CD1c-positive myeloid dendritic cell (primary cell): ENCODE results near the gene ZNF609.
A peak's percentile ranks its signal among the peaks of the same experiment; 100 is the strongest.

ENCODE experiments used
- DNase-seq: peaks from one replicate; pipeline ENCODE4 v3.0.0-alpha.2; 2016; ENCODE audit errors: extremely low spot score

The ZNF609 gene

DNA sequence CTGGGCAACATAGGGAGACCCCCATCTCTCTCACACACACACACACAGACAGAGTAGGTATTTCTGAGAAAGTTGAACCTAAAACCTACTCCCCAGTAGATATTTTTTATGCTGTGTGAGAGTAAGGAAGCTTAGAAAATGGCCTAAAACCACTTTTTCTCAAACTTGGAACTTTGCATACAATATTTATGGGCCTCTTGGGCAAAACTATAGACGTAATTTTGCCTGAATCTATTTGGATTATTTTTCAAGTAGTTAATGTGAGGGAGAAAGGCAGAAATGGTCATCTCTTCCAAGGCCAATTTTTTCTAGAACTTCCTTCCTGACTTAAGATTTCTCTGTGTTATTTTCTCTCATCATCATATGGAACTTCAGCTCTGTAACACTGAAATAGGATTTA is 81.7 kb downstream of the ZNF609 start:
- no peak for DNase-seq

GRCh38 chr15:64544450-64544849 is 84.1 kb downstream of the ZNF609 start:
- DNase-seq = no peak

- no peak for DNase-seq
Observed at GRCh38 chr15:64547275-64547674, 86.9 kb downstream of the ZNF609 start.

DNA sequence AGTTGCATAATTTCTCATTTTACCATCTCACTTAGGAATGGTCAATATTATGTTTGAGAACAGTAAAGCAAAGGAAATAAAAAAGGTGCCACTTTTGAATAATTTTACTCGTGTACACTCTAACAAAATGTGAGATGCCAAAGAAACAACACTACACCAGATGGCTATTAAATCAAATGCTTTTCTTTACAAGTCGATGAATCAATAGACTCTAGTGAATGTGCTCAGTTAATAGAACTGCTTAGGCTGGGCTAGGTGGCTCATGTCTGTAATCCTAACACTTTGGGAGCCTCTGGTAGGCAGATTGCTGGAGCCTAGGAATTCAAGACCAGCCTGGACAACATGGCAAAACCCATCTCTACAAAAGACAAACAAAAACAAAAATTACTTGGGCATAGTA is 87.9 kb downstream of the ZNF609 start:
- DNase-seq = no peak

GRCh38 chr15:64549860-64550259 is 89.5 kb downstream of the ZNF609 start:
- DNase-seq = no peak

DNA sequence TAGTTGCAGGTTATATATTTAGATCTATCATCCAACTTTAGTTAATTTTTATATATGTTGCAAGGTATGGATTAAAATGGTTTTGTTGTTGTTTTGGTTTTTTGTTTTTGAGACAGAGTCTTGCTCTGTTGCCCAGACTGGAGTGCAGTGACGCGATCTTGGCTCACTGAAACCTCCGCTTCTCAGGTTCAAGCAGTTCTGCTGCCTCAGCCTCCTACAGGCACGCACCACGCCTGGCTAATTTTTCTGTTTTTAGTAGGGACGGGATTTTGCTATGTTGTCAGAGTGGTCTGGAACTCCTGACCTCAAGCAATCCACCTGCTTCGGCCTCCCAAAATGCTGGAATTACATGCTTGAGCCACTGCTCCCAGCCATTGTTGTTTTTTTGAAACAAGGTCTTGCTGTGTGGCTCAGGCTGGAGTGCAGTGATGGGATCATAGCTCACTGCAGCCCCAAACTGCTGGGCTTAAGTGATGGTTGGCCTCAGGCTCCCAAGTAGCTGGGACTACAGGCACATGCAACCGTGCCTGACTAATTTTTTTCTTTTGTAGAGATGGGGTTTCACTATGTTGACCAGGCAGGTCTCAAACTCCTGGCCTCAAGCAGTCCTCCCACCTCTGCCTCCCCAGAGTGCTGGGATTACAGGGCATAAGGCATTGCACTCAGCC is 92.0 kb downstream of the ZNF609 start:
- no peak for DNase-seq

DNA sequence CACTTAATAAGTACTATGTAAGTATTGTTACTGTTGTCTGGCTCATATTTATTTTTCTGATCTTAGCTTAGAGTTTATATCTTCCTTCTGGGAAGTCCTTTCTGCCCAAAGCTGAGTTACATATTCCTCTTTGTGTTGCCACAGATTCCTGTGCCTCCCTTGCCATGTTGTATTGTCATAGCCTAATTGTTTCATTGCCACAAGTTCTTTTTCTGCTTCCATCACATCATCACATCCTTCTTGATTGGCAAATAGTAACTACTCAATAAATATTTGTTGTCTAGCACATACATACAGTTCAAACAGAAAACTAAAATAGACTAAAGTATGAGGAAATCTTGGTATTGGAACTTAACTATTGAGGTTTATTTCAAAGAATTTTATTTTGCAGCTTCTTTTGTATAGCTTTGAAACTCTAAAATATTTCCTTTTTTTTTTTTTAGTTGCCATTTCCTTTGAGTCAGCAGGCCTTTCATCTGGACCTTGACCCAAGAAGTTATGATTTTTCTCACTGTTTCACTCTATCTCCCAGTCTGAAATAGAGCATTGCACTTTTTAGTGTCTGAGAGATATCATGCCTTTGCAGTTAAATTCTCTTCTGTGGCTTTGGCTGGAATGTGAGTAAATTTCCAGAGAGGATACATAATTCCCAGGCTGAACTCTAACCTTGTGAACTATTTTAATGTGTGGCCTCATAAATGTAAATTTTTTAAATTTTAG is 98.2 kb downstream of the ZNF609 start:
- no peak for DNase-seq

DNA sequence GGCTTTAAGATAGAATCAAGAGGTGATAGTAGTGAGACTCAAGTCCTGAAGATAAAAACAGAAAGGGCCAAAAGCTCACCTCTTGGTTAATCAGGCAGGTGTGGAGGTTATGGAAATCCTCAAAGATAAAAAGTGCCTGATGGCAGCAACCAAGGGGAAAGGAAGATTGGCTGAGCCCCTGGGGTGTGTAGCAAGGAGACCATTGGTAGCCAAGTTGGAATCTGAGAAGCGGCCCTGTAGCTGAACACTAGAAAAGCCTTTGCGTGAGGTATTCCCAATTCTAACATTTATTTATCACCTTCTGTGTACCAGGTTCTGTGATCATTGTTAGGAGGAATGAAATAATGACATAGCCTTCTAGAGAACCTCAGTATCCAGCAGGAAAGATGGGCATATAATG is 98.9 kb downstream of the ZNF609 start:
- no peak for DNase-seq

GRCh38 chr15:64560501-64560900 is 100.1 kb downstream of the ZNF609 start:
- DNase-seq = no peak

DNA sequence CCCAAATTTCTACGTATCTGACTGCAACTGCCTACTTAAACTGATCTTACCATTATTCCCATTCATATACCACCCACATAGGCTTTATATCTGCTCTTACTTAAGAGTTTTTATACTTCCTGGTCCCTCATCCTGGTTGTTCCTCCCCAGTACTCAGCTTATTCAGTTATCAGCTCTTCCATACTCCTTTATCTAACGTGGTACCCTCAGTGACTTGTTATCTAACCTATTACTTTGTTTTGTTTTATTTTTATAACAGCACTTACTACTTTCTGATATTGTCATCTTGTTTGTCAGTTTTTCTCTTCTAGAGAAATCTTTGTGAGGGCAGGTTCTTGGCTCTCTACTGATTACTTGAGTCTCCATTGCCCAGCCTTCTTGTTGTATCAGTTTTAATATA is 100.6 kb downstream of the ZNF609 start:
- no peak for DNase-seq

GRCh38 chr15:64562003-64562640 is 101.7 kb downstream of the ZNF609 start:
- no peak for DNase-seq

DNA sequence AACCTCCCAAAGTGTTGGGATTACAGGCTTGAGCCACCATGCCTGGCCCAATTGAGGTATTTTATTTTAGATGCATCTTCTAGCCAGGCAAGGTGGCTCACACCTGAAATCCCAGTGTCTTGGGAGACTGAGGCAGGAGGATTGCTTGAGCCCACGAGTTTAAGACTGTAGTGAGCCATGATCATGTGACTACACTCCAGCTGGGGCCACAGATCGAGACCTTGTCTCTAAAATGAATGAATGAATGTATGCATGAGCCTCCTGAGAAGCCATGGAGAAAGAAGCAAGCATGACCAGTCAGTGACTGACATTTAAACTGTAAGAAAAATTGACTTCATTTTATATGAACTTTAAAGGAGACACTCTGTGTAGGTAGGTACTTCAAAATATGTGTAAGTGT is 105.7 kb downstream of the ZNF609 start:
- no peak for DNase-seq

DNA sequence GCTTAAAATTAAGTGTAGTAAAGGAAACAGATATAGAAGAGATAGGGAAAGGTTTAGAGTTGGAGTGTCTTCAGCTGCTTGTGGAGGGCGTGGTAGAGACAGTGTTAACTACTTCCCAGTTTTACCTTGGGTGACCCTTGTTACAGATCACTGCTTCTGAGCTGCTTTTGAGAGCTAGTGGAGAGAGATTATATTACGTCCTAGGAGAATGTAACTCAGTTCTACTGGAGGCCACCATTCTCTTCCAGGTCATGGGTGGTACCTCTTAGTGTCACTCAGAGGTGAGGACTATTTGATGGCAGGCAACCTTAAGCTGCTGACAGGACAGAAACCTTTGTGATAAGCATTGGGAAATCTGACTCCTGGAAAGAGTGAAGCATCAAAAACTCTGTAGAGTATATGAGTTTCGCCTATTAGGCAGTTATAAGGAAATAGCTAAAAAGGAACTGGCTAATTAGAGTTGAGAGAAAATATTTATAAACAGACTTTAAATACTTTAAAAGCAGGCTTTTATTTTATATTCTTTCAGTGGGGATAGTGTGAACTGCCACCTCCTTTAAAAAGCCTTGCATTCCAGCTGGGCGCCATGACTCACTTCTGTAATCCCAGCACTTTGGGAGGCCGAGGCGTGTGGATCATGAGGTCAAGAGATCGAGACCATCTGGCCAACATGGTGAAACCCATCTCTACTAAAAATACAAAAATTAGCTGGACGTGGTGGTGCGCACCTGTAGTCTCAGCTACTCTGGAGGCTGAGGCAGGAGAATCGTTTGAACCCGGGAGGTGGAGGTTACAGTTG is 106.5 kb downstream of the ZNF609 start:
- no peak for DNase-seq

DNA sequence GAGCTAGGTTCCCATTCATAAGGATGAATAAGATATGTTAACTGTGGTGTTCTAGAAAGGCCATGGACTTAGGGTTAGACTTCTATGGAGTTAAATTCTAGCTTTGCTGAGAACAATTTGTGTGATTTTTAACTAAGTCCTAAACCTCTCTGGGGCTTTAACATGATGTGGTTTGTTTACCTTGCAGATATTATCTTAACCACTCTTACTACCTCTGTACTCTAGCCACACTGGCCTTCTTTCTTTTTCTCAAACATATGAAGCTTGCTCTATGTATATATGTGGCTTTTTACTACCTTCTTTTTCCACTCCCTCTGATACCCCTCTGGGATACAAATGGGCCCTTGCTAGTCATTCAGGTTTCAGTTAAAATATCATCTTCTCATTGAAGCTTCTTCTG is 108.4 kb downstream of the ZNF609 start:
- DNase-seq = no peak

GRCh38 chr15:64571857-64572291 is 111.5 kb downstream of the ZNF609 start:
- DNase-seq = peak; percentile 53

DNA sequence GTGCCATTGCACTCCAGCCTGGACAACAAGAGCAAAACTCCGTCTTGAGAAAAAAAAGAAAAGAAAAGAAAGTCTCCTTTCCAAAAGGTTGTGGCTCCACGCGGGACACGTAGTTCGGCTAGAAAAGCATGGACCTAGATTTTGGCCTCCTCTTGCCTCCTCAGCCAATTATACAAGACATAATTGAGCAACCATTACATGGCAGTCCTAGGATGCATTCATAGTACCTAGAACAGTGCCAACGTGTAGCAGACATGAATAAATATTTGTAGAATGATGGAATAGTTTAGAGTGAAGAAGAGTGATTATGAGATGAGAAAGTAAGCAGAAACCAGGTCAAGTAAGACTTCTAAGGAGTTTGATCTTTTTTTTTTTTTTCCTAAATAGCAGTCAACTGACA is 112.5 kb downstream of the ZNF609 start:
- no peak for DNase-seq

GRCh38 chr15:64574301-64575017 is 114.1 kb downstream of the ZNF609 start:
- DNase-seq = no peak

DNA sequence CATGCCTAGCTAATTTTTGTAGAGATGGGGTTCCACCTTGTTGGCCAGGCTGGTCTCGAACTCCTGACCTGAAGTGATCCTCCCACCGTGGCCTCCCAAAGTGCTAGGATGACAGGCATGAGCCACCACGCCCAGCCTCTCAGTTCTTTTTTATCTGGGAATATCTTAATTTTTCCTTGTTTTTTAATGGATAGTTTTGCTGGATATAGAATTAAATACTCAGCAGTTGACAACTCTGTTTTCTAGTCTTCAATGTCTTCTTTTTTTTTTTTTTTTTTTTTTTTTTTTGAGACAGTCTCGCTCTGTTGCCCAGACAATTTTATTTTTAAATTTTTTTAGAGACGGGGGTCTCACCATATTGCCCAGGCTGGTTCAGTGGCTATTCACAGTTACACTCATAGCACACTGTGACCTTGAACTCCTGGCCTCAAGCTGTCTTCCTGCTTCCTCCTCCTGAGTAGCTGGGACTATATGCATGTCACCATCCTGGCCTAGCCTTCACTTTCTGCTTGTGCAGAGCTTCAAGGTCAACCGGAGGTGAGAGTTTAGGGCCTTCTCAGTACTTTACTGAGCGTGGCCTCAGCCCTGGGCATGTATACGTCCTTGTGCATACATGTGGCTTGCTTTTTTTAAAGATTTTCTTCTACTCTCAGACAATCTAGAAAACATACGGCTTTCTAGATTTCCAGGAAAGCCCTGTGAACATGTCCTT is 120.5 kb downstream of the ZNF609 start:
- peak; percentile 38 for DNase-seq

- DNase-seq = peak; percentile 43
Observed at GRCh38 chr15:64581408-64581761, 121.0 kb downstream of the ZNF609 start.

DNA sequence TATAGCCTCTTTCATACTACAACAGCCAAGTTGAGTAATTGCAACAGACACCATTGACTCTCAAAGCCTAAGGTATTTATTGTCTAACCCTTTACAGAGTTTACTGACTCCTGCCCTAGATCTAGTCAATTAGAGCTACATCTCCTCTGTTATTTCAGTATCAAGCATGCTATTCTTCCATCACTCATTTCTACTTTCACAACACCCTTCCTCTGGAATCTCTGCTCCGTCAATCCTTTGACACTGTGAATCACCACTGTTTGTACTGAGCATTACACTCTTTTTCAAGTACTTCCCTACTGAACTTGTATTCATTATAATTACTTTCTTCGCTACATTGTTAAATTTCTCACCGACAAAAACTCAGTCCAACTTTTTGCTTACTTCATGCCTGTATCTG is 121.8 kb downstream of the ZNF609 start:
- no peak for DNase-seq

GRCh38 chr15:64583519-64583918 is 123.1 kb downstream of the ZNF609 start:
- no peak for DNase-seq
